ENCODE results near the gene SUSD4.
"Not testable (repeated sequence)": the region's sequence is repeated elsewhere in the genome, so short reads cannot be mapped to it uniquely, and the experiment has no call there.

SUSD4 gene

GRCh38 chr1:223297800-223298199 is 66.2 kb downstream of the SUSD4 start:
- DNase-seq (ENCODE audit: low spot score): no peak

- no peak for DNase-seq (ENCODE audit: low spot score)
Measured at GRCh38 chr1:223291796-223292195, 72.2 kb downstream of the SUSD4 start.

GRCh38 chr1:223290397-223290796 is 73.6 kb downstream of the SUSD4 start:
- no peak for DNase-seq (ENCODE audit: low spot score)

- DNase-seq (ENCODE audit: low spot score): no peak
Measured at GRCh38 chr1:223289621-223290020, 74.4 kb downstream of the SUSD4 start.

- DNase-seq (ENCODE audit: low spot score): no peak
Measured at GRCh38 chr1:223288826-223289225, 75.2 kb downstream of the SUSD4 start.

- DNase-seq (ENCODE audit: low spot score): no peak
Measured at GRCh38 chr1:223285452-223285851, 78.5 kb downstream of the SUSD4 start.

- DNase-seq (ENCODE audit: low spot score): not testable (repeated sequence)
Measured at GRCh38 chr1:223283697-223284096, 80.3 kb downstream of the SUSD4 start.

GRCh38 chr1:223278311-223278710 is 85.7 kb downstream of the SUSD4 start:
- DNase-seq (ENCODE audit: low spot score): not testable (repeated sequence)

- no peak for DNase-seq (ENCODE audit: low spot score)
Measured at GRCh38 chr1:223276029-223276428, 87.9 kb downstream of the SUSD4 start.

- DNase-seq (ENCODE audit: low spot score): no peak
Measured at GRCh38 chr1:223273511-223273910, 90.5 kb downstream of the SUSD4 start.

- DNase-seq (ENCODE audit: low spot score): no peak
Measured at GRCh38 chr1:223271085-223271781, 92.7 kb downstream of the SUSD4 start.

- no peak for DNase-seq (ENCODE audit: low spot score)
Measured at GRCh38 chr1:223270155-223270554, 93.8 kb downstream of the SUSD4 start.

GRCh38 chr1:223269006-223269405 is 95.0 kb downstream of the SUSD4 start:
- peak; percentile 48 for DNase-seq (ENCODE audit: low spot score)

GRCh38 chr1:223266632-223267172 is 97.3 kb downstream of the SUSD4 start:
- no peak for DNase-seq (ENCODE audit: low spot score)

- DNase-seq (ENCODE audit: low spot score): no peak
Measured at GRCh38 chr1:223264983-223265908, 98.7 kb downstream of the SUSD4 start.

GRCh38 chr1:223264529-223264928 is 99.4 kb downstream of the SUSD4 start:
- DNase-seq (ENCODE audit: low spot score): no peak

- no peak for DNase-seq (ENCODE audit: low spot score)
Measured at GRCh38 chr1:223261914-223262313, 102.1 kb downstream of the SUSD4 start.

- no peak for DNase-seq (ENCODE audit: low spot score)
Measured at GRCh38 chr1:223260712-223261111, 103.3 kb downstream of the SUSD4 start.

- DNase-seq (ENCODE audit: low spot score): no peak
Measured at GRCh38 chr1:223259462-223259861, 104.5 kb downstream of the SUSD4 start.

GRCh38 chr1:223258751-223259198 is 105.2 kb downstream of the SUSD4 start:
- peak; percentile 47 for DNase-seq (ENCODE audit: low spot score)

- DNase-seq (ENCODE audit: low spot score): no peak
Measured at GRCh38 chr1:223257856-223258550, 106.0 kb downstream of the SUSD4 start.

GRCh38 chr1:223256034-223256433 is 107.9 kb downstream of the SUSD4 start:
- no peak for DNase-seq (ENCODE audit: low spot score)
